Loucy (cell line): Measurements from ENCODE around the gene CREBBP.

Experiments used
- H2AFZ ChIP-seq: fragments of 200-600 bp; sonication (generic); 2 replicates; pipeline ENCODE4 v1.6.0; 2016; ENCODE audit warnings: antibody characterized with exemption, mild to moderate bottlenecking, low read length, moderate library complexity
- H3F3A ChIP-seq: fragments of 200-600 bp; 2 replicates; pipeline ENCODE4 v1.6.0; 2016; ENCODE audit warnings: antibody characterized with exemption, low read depth, mild to moderate bottlenecking
- H3K27me3 ChIP-seq: fragments of 200-600 bp; sonication (generic); 2 replicates; pipeline ENCODE4 v1.6.1; 2014; ENCODE audit warnings: low read length, mild to moderate bottlenecking; ENCODE audit not compliant: insufficient read depth, poor library complexity, severe bottlenecking
- H3K36me3 ChIP-seq: fragments of 200-600 bp; sonication (generic); 2 replicates; pipeline ENCODE4 v1.6.1; 2016; ENCODE audit warnings: low read length; ENCODE audit not compliant: insufficient read depth
- H3K4me1 ChIP-seq: fragments of 200-600 bp; sonication (generic); 2 replicates; pipeline ENCODE4 v1.5.1; 2014; ENCODE audit warnings: low read length, mild to moderate bottlenecking; ENCODE audit not compliant: insufficient read depth, poor library complexity, severe bottlenecking
- H3K4me2 ChIP-seq: fragments of 200-600 bp; sonication (generic); 2 replicates; pipeline ENCODE4 v1.6.0; 2014; ENCODE audit warnings: antibody characterized with exemption, low read length, low read depth, mild to moderate bottlenecking; ENCODE audit not compliant: poor library complexity, severe bottlenecking
- H3K4me3 ChIP-seq: fragments of 200-600 bp; sonication (generic); 2 replicates; pipeline ENCODE4 v1.5.1; 2014; ENCODE audit warnings: low read length, mild to moderate bottlenecking, mixed read lengths; ENCODE audit not compliant: poor library complexity, severe bottlenecking
- H3K79me2 ChIP-seq: fragments of 200-600 bp; sonication (generic); 2 replicates; pipeline ENCODE4 v1.6.1; 2014; ENCODE audit warnings: low read length; ENCODE audit not compliant: insufficient read depth
- H3K9ac ChIP-seq: fragments of 200-600 bp; sonication (generic); 2 replicates; pipeline ENCODE4 v1.6.0; 2014; ENCODE audit warnings: mild to moderate bottlenecking, low read depth, low read length, moderate library complexity; ENCODE audit not compliant: poor library complexity, severe bottlenecking
- H3K9me2 ChIP-seq: fragments of 200-600 bp; sonication (generic); replicated peaks from 2 replicates; pipeline ENCODE4 v1.6.1; 2016; ENCODE audit warnings: low read depth, low read length, mixed read lengths
- H3K9me3 ChIP-seq: fragments of 200-600 bp; sonication (generic); 2 replicates; pipeline ENCODE4 v1.6.1; 2014; ENCODE audit warnings: mild to moderate bottlenecking, antibody characterized with exemption, low read length, low read depth; ENCODE audit not compliant: insufficient read depth
- H4K20me1 ChIP-seq: fragments of 200-600 bp; sonication (generic); 2 replicates; pipeline ENCODE4 v1.6.0; 2014; ENCODE audit warnings: antibody characterized with exemption, low read length, mild to moderate bottlenecking; ENCODE audit not compliant: insufficient read depth, poor library complexity, severe bottlenecking
- CTCF ChIP-seq: fragments of 200-600 bp; sonication (generic); conservative IDR thresholded peaks from 2 replicates; pipeline ENCODE4 v1.5.1; 2014; ENCODE audit warnings: mild to moderate bottlenecking, antibody characterized with exemption, low read length
- EZH2phosphoT487 ChIP-seq: fragments of 200-600 bp; IDR thresholded peaks from 2 replicates; pipeline ENCODE4 v1.6.1; 2018; ENCODE audit warnings: antibody characterized with exemption, mild to moderate bottlenecking, moderate library complexity, borderline replicate concordance

The CREBBP gene

GRCh38 chr16:3866703-3867431 is 13.6 kb downstream of the CREBBP start:
- H3K9me2 ChIP-seq, result no peaks in the 10 kb centered on the region
- no peaks in the 10 kb centered on the region for H3K27me3 ChIP-seq
- no peaks in the 10 kb centered on the region for H3K36me3 ChIP-seq
- peaks cover 13% of the 10 kb centered on the region for H3K4me1 ChIP-seq
- no peak overlapping the region for H3K4me2 ChIP-seq
- no peak overlapping the region for H3K9ac ChIP-seq
- no peak for TF ChIP-seq EZH2phosphoT487
- no peak for TF ChIP-seq CTCF
- no peak overlapping the region for H2AFZ ChIP-seq
- peaks cover 74% of the 10 kb centered on the region for H4K20me1 ChIP-seq
- H3F3A ChIP-seq, result no peaks in the 10 kb centered on the region
- H3K4me3 ChIP-seq, result no peak overlapping the region
- H3K79me2 ChIP-seq, result peaks cover 99% of the 10 kb centered on the region
- H3K9me3 ChIP-seq, result no peaks in the 10 kb centered on the region

GRCh38 chr16:3865241-3865640 is 15.3 kb downstream of the CREBBP start:
- Histone ChIP-seq H3K9me3 (no peaks in the 10 kb centered on the region), H3K27me3 (no peaks in the 10 kb centered on the region), H3K4me3 (no peak overlapping the region), H3K9me2 (no peaks in the 10 kb centered on the region), H3K4me1 (peaks cover 18% of the 10 kb centered on the region), H3K9ac (no peak overlapping the region), H3K79me2 (peaks cover 96% of the 10 kb centered on the region), H3F3A (no peaks in the 10 kb centered on the region), H4K20me1 (peaks cover 73% of the 10 kb centered on the region), H3K4me2 (no peak overlapping the region), H3K36me3 (no peaks in the 10 kb centered on the region), H2AFZ (no peak overlapping the region)
- TF ChIP-seq CTCF, result no peak
- TF ChIP-seq EZH2phosphoT487, result no peak

GRCh38 chr16:3864562-3864961 is 16.0 kb downstream of the CREBBP start:
- Histone ChIP-seq H3K9me2 (no peaks in the 10 kb centered on the region), H3K4me2 (no peak overlapping the region), H2AFZ (no peak overlapping the region), H3K27me3 (no peaks in the 10 kb centered on the region), H4K20me1 (peaks cover 68% of the 10 kb centered on the region), H3K79me2 (peaks cover 96% of the 10 kb centered on the region), H3K36me3 (no peaks in the 10 kb centered on the region), H3F3A (no peaks in the 10 kb centered on the region), H3K4me1 (peaks cover 18% of the 10 kb centered on the region), H3K9me3 (no peaks in the 10 kb centered on the region), H3K9ac (no peak overlapping the region), H3K4me3 (no peak overlapping the region)
- TF ChIP-seq EZH2phosphoT487 (no peak), CTCF (no peak)
